Measurements from ENCODE around the gene TMEM229A.

GRCh38 chr7:124027236-124027635 is 5.6 kb downstream of the TMEM229A start:
- no peak for TF ChIP-seq CTCF (IDR thresholded peaks at IDR 0.05)
- TF ChIP-seq POLR2A (IDR thresholded peaks at IDR 0.05) = no peak

Data from thyroid gland (tissue), 4 donors.